ENCODE results near the gene ACVR1. TPM values are rescaled to one million over a fixed set of nuclear protein-coding genes. Genes with fewer than 3 reads are reported as not detected.
A peak's percentile ranks its signal among the peaks of the same experiment; 100 is the strongest.

The ACVR1 gene
- total and polyA plus RNA-seq, 2 of the 13 experiments (the other 11 are each of a cell fraction or from before 2014, with no cell fraction given), result 2.3 to 5.4 TPM

GRCh38 chr2:157840568-157841156 is 35.5 kb downstream of the ACVR1 start (continued):
- TF ChIP-seq ZNF552 (CRISPR knock-in tag; IDR thresholded peaks at IDR 0.05; ENCODE audit: borderline replicate concordance) (no peak), ZNF784 (CRISPR knock-in tag; IDR thresholded peaks at IDR 0.05; ENCODE audit: borderline replicate concordance) (no peak), IKZF4 (CRISPR knock-in tag; IDR thresholded peaks at IDR 0.05; ENCODE audit: borderline replicate concordance, low read depth, not compliant biosample characterization) (no peak), AHR (CRISPR knock-in tag; IDR thresholded peaks at IDR 0.05) (no peak), MED8 (CRISPR knock-in tag; IDR thresholded peaks at IDR 0.05; ENCODE audit: insufficient replicate concordance) (peak; percentile 40), RELA (CRISPR knock-in tag; IDR thresholded peaks at IDR 0.05) (no peak), ZNF879 (CRISPR knock-in tag; IDR thresholded peaks at IDR 0.05) (no peak), PRDM15 (CRISPR knock-in tag; IDR thresholded peaks at IDR 0.05) (0 out of 2 replicates have a peak, but pooled peaks have one; percentile 32), MTERF4 (CRISPR knock-in tag; IDR thresholded peaks at IDR 0.05) (no peak), U2AF1 (optimal IDR thresholded peaks at IDR 0.05; ENCODE audit: low read depth, low read length) (no peak), MIXL1 (CRISPR knock-in tag; IDR thresholded peaks at IDR 0.05) (peak; percentile 86), ZIK1 (CRISPR knock-in tag; IDR thresholded peaks at IDR 0.05; ENCODE audit: borderline replicate concordance, low read depth) (0 out of 2 replicates have a peak, but pooled peaks have one; percentile 40), ZBTB8A (CRISPR knock-in tag; IDR thresholded peaks at IDR 0.05; ENCODE audit: borderline replicate concordance, low read depth) (no peak), E2F5 (CRISPR knock-in tag; conservative IDR thresholded peaks at IDR 0.05) (no peak), MATR3 (CRISPR knock-in tag; IDR thresholded peaks at IDR 0.05) (no peak), DZIP1 (CRISPR knock-in tag; IDR thresholded peaks at IDR 0.05) (no peak), ZNF619 (CRISPR knock-in tag; IDR thresholded peaks at IDR 0.05) (no peak), ZNF296 (CRISPR knock-in tag; conservative IDR thresholded peaks at IDR 0.05) (no peak; the same call in 1 of the 2 replicates), E2F2 (CRISPR knock-in tag; IDR thresholded peaks at IDR 0.05; ENCODE audit: borderline replicate concordance) (no peak)
